H7 (cell line): ENCODE data around the gene C5orf52. TPM values are rescaled to one million over a fixed set of nuclear protein-coding genes. Genes with fewer than 3 reads are reported as not detected.
A peak's percentile ranks its signal among the peaks of the same experiment; 100 is the strongest.
"Not testable (repeated sequence)": the region's sequence is repeated elsewhere in the genome, so short reads cannot be mapped to it uniquely, and the experiment has no call there.

ENCODE experiments used
- DNase-seq: peaks from one replicate; pipeline ENCODE4 v3.0.0; 2012
- H3K27me3 ChIP-seq: 2 replicates; pipeline ENCODE4 v1.6.0; 2011; ENCODE audit warnings: mild to moderate bottlenecking, low read length; ENCODE audit not compliant: control insufficient read depth, insufficient read depth
- H3K36me3 ChIP-seq: replicated peaks from 2 replicates; pipeline ENCODE4 v1.5.1; 2011; ENCODE audit warnings: low read length; ENCODE audit not compliant: control insufficient read depth, insufficient read depth
- H3K4me3 ChIP-seq: 2 replicates; pipeline ENCODE4 v1.5.1; 2011; ENCODE audit warnings: low read depth, mild to moderate bottlenecking, control low read depth, low read length, moderate library complexity; ENCODE audit not compliant: insufficient read depth
- total RNA-seq: library from RNA; depleted of rRNA; stranded (reverse); fragments of >200 nt; shearing (Covaris generic); gene quantifications from 2 replicates; pipeline ENCODE4 v1.2.3, GENCODE V29; 2014

C5orf52 gene
- total RNA-seq, 1 experiment from 2014 or later, result not detected

- DNase-seq, result peak; percentile 19
- H3K36me3 ChIP-seq, result no peaks in the 10 kb centered on the region
- no peak overlapping the region for H3K4me3 ChIP-seq
Observed at GRCh38 chr5:157690690-157691433, 19.5 kb downstream of the C5orf52 start.

GRCh38 chr5:157693816-157694215, 22.5 kb downstream of the C5orf52 start:
- not testable (repeated sequence) for H3K27me3 ChIP-seq, DNase-seq, H3K4me3 ChIP-seq, H3K36me3 ChIP-seq

More at GRCh38 chr5:157690690-157691433, 19.5 kb downstream of the C5orf52 start:
- H3K27me3 ChIP-seq, result no peaks in the 10 kb centered on the region

GRCh38 chr5:157696154-157696553, 24.8 kb downstream of the C5orf52 start:
- DNase-seq, H3K36me3 ChIP-seq, H3K4me3 ChIP-seq, H3K27me3 ChIP-seq: not testable (repeated sequence)

- not testable (repeated sequence) for DNase-seq, H3K36me3 ChIP-seq, H3K27me3 ChIP-seq, H3K4me3 ChIP-seq
Observed at GRCh38 chr5:157698674-157699073, 27.3 kb downstream of the C5orf52 start.

GRCh38 chr5:157703736-157704135, 32.4 kb downstream of the C5orf52 start:
- no peaks in the 10 kb centered on the region for H3K36me3 ChIP-seq
- H3K4me3 ChIP-seq, result no peak overlapping the region
- DNase-seq, result no peak
- H3K27me3 ChIP-seq, result no peaks in the 10 kb centered on the region

GRCh38 chr5:157708866-157709265, 37.5 kb downstream of the C5orf52 start:
- Histone ChIP-seq H3K36me3 (no peaks in the 10 kb centered on the region), H3K27me3 (no peaks in the 10 kb centered on the region), H3K4me3 (no peak overlapping the region)
- DNase-seq, result no peak

GRCh38 chr5:157709346-157709745, 38.0 kb downstream of the C5orf52 start:
- H3K4me3 ChIP-seq, result no peak overlapping the region
- no peak for DNase-seq
- H3K27me3 ChIP-seq, result no peaks in the 10 kb centered on the region
- H3K36me3 ChIP-seq, result no peaks in the 10 kb centered on the region

GRCh38 chr5:157710431-157710830, 39.1 kb downstream of the C5orf52 start:
- no peak overlapping the region for H3K4me3 ChIP-seq
- H3K36me3 ChIP-seq, result no peaks in the 10 kb centered on the region
- DNase-seq, result no peak
- H3K27me3 ChIP-seq, result no peaks in the 10 kb centered on the region

GRCh38 chr5:157710882-157711281, 39.5 kb downstream of the C5orf52 start:
- no peak for DNase-seq
- Histone ChIP-seq H3K27me3 (no peaks in the 10 kb centered on the region), H3K36me3 (no peaks in the 10 kb centered on the region), H3K4me3 (no peak overlapping the region)

- Histone ChIP-seq H3K36me3 (no peaks in the 10 kb centered on the region), H3K4me3 (no peak overlapping the region), H3K27me3 (no peaks in the 10 kb centered on the region)
- no peak for DNase-seq
Observed at GRCh38 chr5:157713830-157714595, 42.7 kb downstream of the C5orf52 start.

GRCh38 chr5:157714596-157714864, 43.2 kb downstream of the C5orf52 start:
- no peak overlapping the region for H3K4me3 ChIP-seq
- no peaks in the 10 kb centered on the region for H3K36me3 ChIP-seq
- no peaks in the 10 kb centered on the region for H3K27me3 ChIP-seq
- DNase-seq, result no peak

GRCh38 chr5:157718519-157718918, 47.2 kb downstream of the C5orf52 start:
- DNase-seq, result peak; percentile 26
- Histone ChIP-seq H3K27me3 (no peaks in the 10 kb centered on the region), H3K36me3 (no peaks in the 10 kb centered on the region), H3K4me3 (no peak overlapping the region)

- Histone ChIP-seq H3K36me3 (no peaks in the 10 kb centered on the region), H3K4me3 (no peak overlapping the region), H3K27me3 (no peaks in the 10 kb centered on the region)
- DNase-seq, result no peak
Observed at GRCh38 chr5:157719245-157719644, 47.9 kb downstream of the C5orf52 start.

- no peaks in the 10 kb centered on the region for H3K36me3 ChIP-seq
- no peak overlapping the region for H3K4me3 ChIP-seq
- no peak for DNase-seq
- no peaks in the 10 kb centered on the region for H3K27me3 ChIP-seq
Observed at GRCh38 chr5:157721159-157721558, 49.8 kb downstream of the C5orf52 start.

- H3K36me3 ChIP-seq, H3K27me3 ChIP-seq, DNase-seq, H3K4me3 ChIP-seq: not testable (repeated sequence)
Observed at GRCh38 chr5:157722895-157723294, 51.6 kb downstream of the C5orf52 start.
